ENCODE data around the gene SRSF8. TPM values are rescaled to one million over a fixed set of nuclear protein-coding genes. Genes with fewer than 3 reads are reported as not detected.

The SRSF8 gene
- total RNA-seq, 3 donors from 2014 or later, result 41.3 to 42.5 (median 41.4) TPM

- Histone ChIP-seq H3K9me3 (no peaks in the 10 kb centered on the region), H3K4me1 (ENCODE audit: low read depth) (peaks cover 30% of the 10 kb centered on the region), H3K4me3 (no peak overlapping the region), H3K36me3 (ENCODE audit: low read depth) (no peaks in the 10 kb centered on the region)
- intact Hi-C loops (cut with DNase I, micrococcal nuclease), result no loop called here
- DNase-seq (peak in 2 of 3 donors; percentile 55 to 85), ATAC-seq (peak; percentile 74)
- TF ChIP-seq, protein P1, sequence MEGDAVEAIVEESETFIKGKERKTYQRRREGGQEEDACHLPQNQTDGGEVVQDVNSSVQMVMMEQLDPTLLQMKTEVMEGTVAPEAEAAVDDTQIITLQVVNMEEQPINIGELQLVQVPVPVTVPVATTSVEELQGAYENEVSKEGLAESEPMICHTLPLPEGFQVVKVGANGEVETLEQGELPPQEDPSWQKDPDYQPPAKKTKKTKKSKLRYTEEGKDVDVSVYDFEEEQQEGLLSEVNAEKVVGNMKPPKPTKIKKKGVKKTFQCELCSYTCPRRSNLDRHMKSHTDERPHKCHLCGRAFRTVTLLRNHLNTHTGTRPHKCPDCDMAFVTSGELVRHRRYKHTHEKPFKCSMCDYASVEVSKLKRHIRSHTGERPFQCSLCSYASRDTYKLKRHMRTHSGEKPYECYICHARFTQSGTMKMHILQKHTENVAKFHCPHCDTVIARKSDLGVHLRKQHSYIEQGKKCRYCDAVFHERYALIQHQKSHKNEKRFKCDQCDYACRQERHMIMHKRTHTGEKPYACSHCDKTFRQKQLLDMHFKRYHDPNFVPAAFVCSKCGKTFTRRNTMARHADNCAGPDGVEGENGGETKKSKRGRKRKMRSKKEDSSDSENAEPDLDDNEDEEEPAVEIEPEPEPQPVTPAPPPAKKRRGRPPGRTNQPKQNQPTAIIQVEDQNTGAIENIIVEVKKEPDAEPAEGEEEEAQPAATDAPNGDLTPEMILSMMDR (IDR thresholded peaks at IDR 0.05), result peak; percentile 48
These were observed 26.0 kb downstream of the SRSF8 start for GRCh38 chr11:95092549-95093324.

GRCh38 chr11:95093548-95093947, 26.8 kb downstream of the SRSF8 start:
- intact Hi-C loops (cut with DNase I, micrococcal nuclease), result no loop called here
- TF ChIP-seq, protein P1 (IDR thresholded peaks at IDR 0.05), result no peak
- H3K4me3 ChIP-seq, result no peak overlapping the region

DNA sequence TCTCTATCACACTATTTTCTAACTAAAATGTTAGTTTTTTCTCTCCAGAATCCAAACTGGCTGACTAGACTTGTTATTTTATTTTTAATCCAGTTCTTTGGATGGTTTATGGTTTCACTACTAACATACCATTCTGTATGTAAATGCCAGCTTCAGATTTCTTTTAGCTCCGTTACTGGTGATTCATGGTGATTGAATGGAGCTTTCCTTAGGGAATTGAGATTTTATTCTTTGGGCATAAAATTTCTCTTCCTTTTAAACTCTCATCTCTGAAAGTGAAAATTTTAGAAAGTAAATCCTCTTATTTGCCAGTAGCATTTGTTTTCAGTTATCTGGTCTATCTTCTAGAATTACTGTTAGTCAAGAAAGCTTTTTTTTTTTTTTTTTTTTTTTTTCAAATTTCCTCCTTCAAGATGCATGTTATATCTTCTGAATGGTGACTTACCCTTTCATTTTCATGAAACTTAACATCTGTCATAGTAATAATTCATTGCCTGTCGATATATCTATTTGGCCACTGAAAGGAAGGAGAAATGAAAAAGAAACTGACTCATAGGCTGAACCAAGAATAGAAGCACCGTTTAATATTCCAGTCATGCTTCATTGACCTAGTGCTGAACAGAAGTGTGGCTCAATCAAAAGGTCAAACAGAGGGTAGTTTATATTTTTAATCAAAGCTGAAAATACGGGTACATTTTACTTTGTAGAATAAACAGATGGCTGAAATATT, 29.3 kb downstream of the SRSF8 start:
- Histone ChIP-seq H3K9me3 (no peaks in the 10 kb centered on the region), H3K4me3 (no peak overlapping the region), H3K36me3 (ENCODE audit: low read depth) (no peaks in the 10 kb centered on the region), H3K4me1 (ENCODE audit: low read depth) (peaks cover 34% of the 10 kb centered on the region)
- TF ChIP-seq, protein P1 (IDR thresholded peaks at IDR 0.05), result no peak
- intact Hi-C loops (cut with DNase I, micrococcal nuclease), result no loop called here
- no peak for DNase-seq
- ATAC-seq, result no peak

More at GRCh38 chr11:95093548-95093947, 26.8 kb downstream of the SRSF8 start:
- DNase-seq, result no peak
- ATAC-seq, result no peak
- Histone ChIP-seq H3K4me1 (ENCODE audit: low read depth) (peaks cover 35% of the 10 kb centered on the region), H3K9me3 (no peaks in the 10 kb centered on the region), H3K36me3 (ENCODE audit: low read depth) (no peaks in the 10 kb centered on the region)

- H3K9me3 ChIP-seq, result no peaks in the 10 kb centered on the region
- TF ChIP-seq, protein P1 (IDR thresholded peaks at IDR 0.05), result no peak
- intact Hi-C loops (cut with DNase I, micrococcal nuclease), result no loop called here
- no peak for DNase-seq
- no peaks in the 10 kb centered on the region for H3K36me3 ChIP-seq (ENCODE audit: low read depth)
- ATAC-seq, result no peak
- H3K4me1 ChIP-seq (ENCODE audit: low read depth), result peaks cover 27% of the 10 kb centered on the region
- H3K4me3 ChIP-seq, result no peak overlapping the region
These were observed 30.5 kb downstream of the SRSF8 start for GRCh38 chr11:95097209-95097608.

- H3K36me3 ChIP-seq (ENCODE audit: low read depth), result no peaks in the 10 kb centered on the region
- H3K4me1 ChIP-seq (ENCODE audit: low read depth), result peaks cover 16% of the 10 kb centered on the region
- ATAC-seq (peak; percentile 97), DNase-seq (peak in 2 of 3 donors; percentile 47 to 64)
- intact Hi-C loops (cut with DNase I, micrococcal nuclease), result no loop called here
- TF ChIP-seq, protein P1 (IDR thresholded peaks at IDR 0.05), result no peak
- no peak overlapping the region for H3K4me3 ChIP-seq
- H3K9me3 ChIP-seq, result no peaks in the 10 kb centered on the region
These were observed 32.1 kb downstream of the SRSF8 start for GRCh38 chr11:95098826-95099225.

Data from mucosa of descending colon (tissue), 3 donors.